GM19099 (cell line): ENCODE results near the gene STRBP.

Source experiments
- POLR2A ChIP-seq: IDR thresholded peaks from 3 replicates; pipeline ENCODE4 v1.6.1; 2011; ENCODE audit warnings: low read depth; ENCODE audit not compliant: insufficient read length; ENCODE audit errors: extremely low read depth

The STRBP gene

GRCh38 chr9:123291736-123292135, 23.4 kb upstream of the STRBP start:
- TF ChIP-seq POLR2A, result no peak

DNA sequence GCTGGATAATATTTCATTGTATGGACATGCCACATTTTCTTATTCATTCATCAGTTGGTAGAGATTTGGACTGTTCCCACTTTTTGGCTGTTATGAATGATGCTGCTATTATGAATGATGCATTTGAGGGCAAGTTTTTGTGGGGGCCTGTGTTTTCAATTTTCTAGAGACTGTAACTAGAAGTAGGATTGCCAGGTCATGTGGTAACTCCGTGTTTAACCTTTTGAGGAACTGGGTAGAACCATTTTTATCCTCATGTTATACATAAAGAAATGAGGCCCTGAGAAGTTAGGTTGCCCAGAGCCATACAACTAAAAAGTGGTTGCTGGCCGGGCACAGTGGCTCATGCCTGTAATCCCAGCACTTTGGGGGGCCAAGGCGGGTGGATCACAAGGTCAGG, 22.4 kb upstream of the STRBP start:
- TF ChIP-seq POLR2A, result no peak

DNA sequence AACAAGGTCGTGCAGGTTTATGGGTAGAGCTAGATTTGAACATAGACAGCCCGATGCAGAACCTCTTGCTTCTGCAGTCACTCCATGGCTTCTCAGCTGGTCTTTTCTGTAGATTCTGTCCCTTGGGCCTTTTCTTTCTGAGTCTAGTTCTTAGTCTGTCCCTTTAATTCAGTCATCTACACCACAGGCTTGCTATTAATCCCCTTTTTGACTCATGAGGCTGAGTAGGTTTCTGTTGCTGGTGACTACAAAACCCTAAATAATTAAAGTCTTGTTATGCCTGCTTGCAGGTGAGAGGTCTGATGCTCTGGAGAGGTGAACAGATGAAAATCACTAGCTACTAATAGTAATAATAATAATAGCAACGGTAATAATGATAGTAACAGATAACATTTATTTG, 19.3 kb upstream of the STRBP start:
- no peak for TF ChIP-seq POLR2A

GRCh38 chr9:123286324-123286723, 17.9 kb upstream of the STRBP start:
- TF ChIP-seq POLR2A, result no peak

GRCh38 chr9:123284656-123285055, 16.3 kb upstream of the STRBP start:
- no peak for TF ChIP-seq POLR2A

GRCh38 chr9:123283455-123283854, 15.1 kb upstream of the STRBP start:
- TF ChIP-seq POLR2A, result no peak

- TF ChIP-seq POLR2A, result no peak
These were observed 14.6 kb upstream of the STRBP start for GRCh38 chr9:123283048-123283408.

DNA sequence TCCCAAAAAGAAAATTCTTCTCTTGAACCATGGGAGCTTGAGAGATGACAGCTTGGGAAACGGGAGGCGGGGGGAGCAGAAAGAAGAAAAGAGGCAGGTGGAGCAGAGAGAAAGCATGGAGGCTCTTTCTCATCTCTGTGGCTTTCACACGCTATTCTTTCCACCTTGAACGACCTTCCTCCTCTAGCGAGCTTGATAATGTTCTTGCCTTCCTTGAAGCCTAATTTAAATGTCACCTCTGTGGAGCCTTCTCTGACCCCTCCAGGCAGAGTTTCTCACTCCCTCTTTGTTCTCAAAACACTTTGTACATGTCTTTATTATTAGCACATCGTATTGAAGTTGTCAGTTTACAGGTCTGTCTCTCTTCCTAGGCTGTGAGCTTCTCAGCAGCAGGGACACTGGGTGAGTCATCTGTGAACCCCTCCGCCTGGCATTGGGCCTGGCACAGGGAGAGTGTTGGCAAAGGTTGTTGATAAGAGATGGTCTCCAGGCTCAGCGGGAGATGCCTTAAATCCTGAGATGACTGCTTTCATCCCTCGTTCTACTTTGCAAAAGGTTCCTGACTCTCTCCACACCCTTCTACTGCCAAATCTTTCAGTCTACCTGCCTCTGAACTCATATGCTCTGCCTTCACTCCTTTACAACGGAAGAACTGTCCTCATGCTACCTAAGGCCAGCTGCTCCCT, 14.1 kb upstream of the STRBP start:
- no peak for TF ChIP-seq POLR2A

- TF ChIP-seq POLR2A, result no peak
These were observed 13.4 kb upstream of the STRBP start for GRCh38 chr9:123281659-123282350.

GRCh38 chr9:123278361-123278760, 10.0 kb upstream of the STRBP start:
- no peak for TF ChIP-seq POLR2A

DNA sequence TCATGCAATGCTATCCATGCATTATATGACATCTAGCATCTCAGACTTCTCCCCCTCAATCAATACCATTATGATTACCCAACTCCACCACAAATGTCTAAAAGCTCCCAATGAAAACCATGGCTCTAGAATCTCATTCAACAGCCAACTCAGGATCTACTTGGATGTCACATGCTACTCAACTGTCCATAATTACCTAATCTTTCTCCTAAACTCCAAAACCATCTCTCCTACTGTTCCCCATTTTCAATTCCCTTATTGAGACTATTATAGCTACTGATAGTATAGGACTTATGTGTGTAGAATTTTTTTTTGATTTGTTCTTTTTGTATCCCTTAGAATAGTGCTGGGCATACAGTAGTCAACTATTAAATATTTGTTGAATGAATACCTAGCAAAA, 8.2 kb upstream of the STRBP start:
- no peak for TF ChIP-seq POLR2A

- no peak for TF ChIP-seq POLR2A
These were observed 895 bp upstream of the STRBP start for GRCh38 chr9:123269281-123269680.

GRCh38 chr9:123268199-123268464, 254 bp downstream of the STRBP start:
- TF ChIP-seq POLR2A, result no peak

GRCh38 chr9:123267481-123268198, 746 bp downstream of the STRBP start:
- TF ChIP-seq POLR2A, result no peak

DNA sequence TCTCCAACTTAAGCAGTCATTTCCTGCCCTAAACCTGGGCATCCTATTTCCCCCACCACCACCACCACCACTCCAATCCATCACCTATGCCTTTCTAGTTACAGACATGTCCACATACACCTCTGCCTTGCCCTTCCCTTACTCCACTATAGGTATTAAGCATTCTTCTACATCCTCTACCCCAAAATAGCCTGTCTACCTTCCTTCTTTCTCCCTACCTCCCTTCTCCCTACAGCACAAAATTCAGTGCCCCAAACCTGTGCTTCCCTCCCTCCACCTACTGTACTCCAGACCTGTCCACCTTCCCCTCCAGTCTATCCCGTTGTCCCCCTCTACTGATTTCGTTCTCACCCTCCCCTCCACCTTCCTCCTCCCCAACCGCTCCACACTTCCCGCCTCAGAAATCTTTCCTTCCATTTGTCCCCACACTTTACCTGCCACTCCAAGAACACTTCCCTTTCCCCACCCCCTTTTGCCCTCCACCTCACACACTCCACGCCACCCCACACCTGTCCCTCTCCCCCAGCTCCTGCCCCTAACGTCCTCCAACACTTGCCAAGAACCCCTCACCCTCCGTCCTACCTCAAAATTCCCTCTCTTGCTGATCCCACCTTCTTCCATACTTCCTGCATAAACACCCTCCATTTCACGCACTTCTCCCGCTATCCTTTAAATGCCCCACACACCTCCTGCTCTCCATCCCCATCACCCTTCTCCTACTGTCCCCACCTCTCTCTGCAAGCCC, 1.6 kb downstream of the STRBP start:
- no peak for TF ChIP-seq POLR2A

- TF ChIP-seq POLR2A, result no peak
These were observed 2.6 kb downstream of the STRBP start for GRCh38 chr9:123265833-123266232.
